IPS-NIHi7 (cell line): ENCODE data around the gene GPM6B.
"Not testable (repeated sequence)": the region's sequence is repeated elsewhere in the genome, so short reads cannot be mapped to it uniquely, and the experiment has no call there.

Source experiments
- DNase-seq: peaks from one replicate; pipeline ENCODE4 v3.0.0; 2012; ENCODE audit warnings: mixed read lengths; ENCODE audit errors: extremely low spot score

GPM6B gene

GRCh38 chrX:13730523-13730922 is 86.4 kb downstream of the GPM6B start:
- DNase-seq = not testable (repeated sequence)

GRCh38 chrX:13726583-13726982 is 90.3 kb downstream of the GPM6B start:
- DNase-seq = not testable (repeated sequence)

GRCh38 chrX:13724878-13725277 is 92.0 kb downstream of the GPM6B start:
- DNase-seq = not testable (repeated sequence)

- DNase-seq = no peak
These were observed 94.9 kb downstream of the GPM6B start for GRCh38 chrX:13721819-13722519.

GRCh38 chrX:13721371-13721770 is 95.5 kb downstream of the GPM6B start:
- DNase-seq = no peak
